NCI-H69 (cell line): ENCODE results near the gene NAA25.
A peak's percentile ranks its signal among the peaks of the same experiment; 100 is the strongest.
"Not testable (repeated sequence)": the region's sequence is repeated elsewhere in the genome, so short reads cannot be mapped to it uniquely, and the experiment has no call there.

Source experiments
- DNase-seq: peaks from one replicate; lab custom pipeline; 2025; lab: John Stamatoyannopoulos, UW

NAA25 gene

GRCh38 chr12:112061137-112061536, 47.4 kb downstream of the NAA25 start:
- DNase-seq: no peak

DNA sequence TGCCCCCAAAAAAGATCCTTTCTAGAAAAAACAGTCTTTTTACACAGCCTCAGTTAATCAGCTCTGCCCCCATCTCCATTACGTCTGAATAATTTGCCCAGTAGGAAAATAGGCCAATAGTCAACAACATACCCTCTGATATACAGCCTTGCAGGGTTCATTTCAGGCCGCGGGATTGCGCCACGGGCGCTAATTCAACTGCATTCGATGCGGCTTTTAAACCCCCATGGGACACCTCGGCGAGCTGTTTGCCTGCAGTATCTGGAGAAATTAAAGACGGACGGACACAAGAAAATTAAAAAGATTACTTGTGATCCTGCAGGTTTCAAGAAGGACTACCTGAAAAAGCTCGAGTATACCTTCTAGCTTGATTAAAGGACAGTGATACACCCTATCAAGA, 59.2 kb downstream of the NAA25 start:
- DNase-seq: no peak

DNA sequence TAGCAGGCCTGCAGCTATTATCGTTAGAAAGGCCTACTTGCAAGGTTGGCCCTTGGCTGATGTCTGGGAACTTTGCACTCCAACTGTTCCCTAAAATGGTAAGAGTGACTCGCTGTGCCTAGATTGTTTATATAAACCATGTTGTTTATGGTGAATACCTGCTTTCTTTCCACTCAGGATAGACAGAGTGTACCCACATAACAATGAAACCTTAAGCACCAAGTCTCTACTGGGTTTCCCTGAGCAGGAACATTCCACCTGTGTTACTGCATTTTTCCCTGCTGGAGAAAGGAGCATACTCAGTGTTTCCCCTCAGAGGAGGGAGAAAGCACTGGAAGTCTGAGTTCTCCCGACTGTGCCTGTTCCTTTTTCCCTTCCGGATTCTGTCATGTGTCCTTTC, 62.6 kb downstream of the NAA25 start:
- DNase-seq: no peak

GRCh38 chr12:112036614-112037013, 72.0 kb downstream of the NAA25 start:
- DNase-seq: not testable (repeated sequence)

DNA sequence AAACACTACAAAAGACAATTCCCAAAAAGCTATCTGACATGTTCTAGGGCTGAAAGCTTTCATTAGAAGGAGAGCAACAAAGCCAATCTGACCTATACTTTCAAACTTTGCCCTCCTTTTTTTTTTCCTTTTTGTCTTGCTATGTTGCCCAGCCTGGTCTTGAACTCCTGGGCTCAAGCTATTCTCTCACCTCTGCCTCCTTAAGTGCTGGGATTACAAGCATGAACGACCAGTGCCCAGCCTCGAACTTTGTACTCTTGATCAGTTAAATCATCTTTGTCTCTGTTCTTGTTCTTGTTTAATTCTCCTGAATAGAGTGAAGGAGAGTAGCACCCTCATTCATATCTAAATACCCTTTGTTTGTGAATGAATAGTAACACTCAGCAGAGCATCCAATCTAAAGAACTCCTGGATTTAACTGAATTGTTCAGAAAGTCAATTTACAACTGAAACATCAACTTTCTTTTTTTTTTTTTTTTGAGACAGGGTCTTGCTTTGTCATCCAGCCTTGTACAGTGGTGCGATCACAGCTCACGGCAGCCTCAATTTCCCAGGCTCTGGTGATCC, 73.3 kb downstream of the NAA25 start:
- no peak for DNase-seq

DNA sequence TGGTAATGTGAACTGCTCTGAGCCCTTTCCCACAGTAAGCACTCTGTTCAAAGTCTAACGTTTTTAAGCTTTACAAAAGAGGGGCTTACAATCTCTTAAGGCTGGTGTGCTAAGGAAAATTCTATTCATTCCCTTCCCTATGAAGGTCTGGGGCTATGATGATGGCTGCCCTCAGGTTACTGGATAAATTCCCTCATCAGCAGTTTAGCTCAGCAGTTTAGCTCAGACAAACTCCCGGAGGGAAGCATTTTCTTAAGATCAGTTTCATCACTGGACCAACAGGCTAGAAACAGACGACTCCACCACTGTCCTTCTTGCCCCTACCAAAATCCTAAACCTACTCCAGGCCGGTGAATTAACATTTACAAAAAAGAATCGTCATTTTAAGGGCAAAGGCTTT, 76.3 kb downstream of the NAA25 start:
- DNase-seq: no peak

DNA sequence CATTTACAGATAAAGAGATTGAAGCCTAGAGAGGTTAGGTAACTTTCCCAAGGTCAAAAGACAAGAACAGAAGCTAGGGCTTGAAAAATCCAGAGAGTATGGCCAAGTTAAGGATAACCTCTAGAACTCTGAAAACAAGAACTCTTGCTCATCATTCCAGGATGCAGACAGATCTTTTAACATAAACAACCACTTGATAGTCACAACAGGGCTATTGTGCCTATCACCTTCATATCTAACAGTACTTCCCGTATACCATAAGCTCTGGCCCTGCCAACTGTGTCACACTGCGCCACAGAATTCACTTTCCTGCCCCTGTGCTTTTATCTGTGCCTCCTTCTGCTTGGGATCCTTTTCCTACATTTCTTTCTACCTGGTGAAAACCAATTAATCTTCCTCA, 77.1 kb downstream of the NAA25 start:
- DNase-seq: no peak

- DNase-seq: no peak
Measured at GRCh38 chr12:112029301-112029700, 79.3 kb downstream of the NAA25 start.

DNA sequence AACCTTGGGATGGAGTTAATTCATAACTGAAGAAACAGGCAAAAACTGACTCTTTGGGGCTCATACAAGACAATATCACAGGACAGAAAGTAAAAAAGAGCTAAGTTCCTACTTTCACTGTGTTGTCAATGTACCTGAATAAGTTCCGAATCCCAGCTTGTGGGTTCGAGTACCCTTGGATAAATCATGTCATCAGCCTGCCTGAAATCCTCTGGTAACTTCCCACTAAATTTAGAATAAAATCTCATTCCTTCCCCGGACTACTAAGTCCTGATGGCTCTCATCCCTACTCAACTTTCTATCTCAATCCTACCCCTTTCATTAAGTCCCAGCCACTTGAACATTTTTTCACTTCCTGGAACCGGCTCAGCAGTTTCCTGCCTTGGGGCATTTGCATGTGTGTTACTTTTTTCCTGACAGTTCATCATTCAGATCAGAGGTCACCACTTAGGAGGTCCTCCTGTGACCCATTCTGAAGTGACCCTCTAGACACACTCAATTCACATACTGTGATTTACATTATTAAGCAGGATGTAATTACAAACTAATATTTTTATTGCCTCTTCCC, 82.7 kb downstream of the NAA25 start:
- peak; percentile 33 for DNase-seq

GRCh38 chr12:112023759-112024396, 84.7 kb downstream of the NAA25 start:
- no peak for DNase-seq

DNA sequence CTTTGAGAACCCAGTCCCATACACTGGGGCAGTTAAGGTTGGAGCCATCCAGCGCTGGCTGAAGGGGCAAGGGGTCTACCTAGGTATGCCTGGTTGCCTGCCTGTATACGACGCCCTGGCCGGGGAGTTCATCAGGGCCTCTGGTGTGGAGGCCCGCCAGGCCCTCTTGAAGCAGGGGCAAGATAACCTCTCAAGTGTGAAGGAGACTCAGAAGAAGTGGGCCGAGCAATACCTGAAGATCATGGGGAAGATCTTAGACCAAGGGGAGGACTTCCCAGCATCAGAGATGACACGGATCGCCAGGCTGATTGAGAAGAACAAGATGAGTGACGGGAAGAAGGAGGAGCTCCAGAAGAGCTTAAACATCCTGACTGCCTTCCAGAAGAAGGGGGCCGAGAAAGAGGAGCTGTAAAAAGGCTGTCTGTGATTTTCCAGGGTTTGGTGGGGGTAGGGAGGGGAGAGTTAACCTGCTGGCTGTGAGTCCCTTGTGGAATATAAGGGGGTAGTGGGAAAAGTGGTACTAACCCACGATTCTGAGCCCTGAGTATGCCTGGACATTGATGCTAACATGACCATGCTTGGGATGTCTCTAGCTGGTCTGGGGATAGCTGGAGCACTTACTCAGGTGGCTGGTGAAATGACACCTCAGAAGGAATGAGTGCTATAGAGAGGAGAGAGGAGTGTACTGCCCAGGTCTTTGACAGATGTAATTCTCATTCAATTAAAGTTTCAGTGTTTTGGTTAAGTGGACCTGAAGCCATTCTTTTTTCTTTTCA, 86.2 kb downstream of the NAA25 start:
- no peak for DNase-seq

- DNase-seq: no peak
Measured at GRCh38 chr12:112020947-112021457, 87.6 kb downstream of the NAA25 start.

DNA sequence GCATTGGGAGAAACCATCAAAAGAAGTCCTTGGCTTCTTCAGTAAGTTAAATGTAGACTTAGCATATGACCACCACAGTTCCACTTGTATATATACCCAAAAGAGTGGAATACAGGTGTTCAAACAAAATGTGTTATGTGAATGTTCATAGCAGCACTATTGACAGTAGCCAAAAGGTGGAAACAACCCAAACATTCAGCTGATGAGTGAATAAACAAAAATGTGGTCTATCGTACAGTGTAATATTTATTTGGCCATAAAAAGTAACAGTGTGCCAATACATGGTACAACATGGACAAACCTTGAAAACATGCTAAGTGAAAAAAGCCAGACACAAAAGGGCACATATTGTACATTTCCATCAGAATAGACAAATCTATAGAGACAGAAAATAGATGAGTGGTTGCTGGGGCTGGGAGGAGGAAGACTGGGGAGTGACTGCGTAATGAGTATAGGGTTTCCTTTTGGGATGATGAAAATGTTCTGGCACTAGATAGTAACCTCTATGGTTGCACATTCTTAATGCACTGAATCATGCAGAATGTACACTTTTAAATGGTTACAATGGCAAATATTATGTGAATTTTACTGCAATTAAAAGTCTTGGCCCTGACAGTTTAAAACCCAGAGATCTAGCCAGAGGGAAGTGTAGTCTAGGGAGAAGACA, 89.9 kb downstream of the NAA25 start:
- no peak for DNase-seq

DNA sequence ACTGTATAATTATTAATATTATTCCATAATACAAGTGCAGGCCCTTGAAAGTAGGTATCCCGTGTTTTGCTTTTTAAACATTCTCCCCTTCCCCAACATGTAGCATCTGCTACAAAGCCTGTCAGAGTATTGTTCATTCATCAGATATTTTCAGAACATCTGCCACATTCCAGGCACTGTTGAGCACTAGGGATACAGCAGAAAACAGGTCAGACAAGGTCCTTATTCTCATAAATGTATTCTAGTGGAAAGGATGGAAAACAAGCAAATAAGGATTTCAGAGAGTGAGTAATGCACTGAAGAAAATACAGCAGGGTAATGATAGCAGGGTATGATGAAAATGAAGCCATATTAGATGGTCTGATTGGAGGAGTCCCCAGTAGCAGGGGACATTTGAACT, 91.5 kb downstream of the NAA25 start:
- DNase-seq: no peak

DNA sequence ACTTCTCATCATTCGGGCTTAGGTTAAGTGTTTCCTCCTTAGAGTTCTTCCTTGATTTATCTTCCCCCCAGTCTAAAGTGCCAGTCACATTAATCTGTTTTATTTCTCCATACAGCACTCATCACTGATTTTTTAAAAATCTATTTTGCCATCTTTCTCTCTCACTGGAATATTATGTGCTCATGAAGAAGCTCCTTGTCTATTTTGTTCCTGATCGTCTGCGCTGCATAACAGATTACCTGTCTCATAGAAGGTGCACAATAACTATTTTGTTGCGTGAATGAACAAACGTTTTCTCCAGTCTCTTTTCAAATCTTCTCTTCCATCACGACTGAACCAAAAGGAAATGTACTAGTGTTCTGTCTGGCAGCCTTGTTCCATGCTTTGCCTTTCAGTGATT, 92.6 kb downstream of the NAA25 start:
- DNase-seq: no peak

DNA sequence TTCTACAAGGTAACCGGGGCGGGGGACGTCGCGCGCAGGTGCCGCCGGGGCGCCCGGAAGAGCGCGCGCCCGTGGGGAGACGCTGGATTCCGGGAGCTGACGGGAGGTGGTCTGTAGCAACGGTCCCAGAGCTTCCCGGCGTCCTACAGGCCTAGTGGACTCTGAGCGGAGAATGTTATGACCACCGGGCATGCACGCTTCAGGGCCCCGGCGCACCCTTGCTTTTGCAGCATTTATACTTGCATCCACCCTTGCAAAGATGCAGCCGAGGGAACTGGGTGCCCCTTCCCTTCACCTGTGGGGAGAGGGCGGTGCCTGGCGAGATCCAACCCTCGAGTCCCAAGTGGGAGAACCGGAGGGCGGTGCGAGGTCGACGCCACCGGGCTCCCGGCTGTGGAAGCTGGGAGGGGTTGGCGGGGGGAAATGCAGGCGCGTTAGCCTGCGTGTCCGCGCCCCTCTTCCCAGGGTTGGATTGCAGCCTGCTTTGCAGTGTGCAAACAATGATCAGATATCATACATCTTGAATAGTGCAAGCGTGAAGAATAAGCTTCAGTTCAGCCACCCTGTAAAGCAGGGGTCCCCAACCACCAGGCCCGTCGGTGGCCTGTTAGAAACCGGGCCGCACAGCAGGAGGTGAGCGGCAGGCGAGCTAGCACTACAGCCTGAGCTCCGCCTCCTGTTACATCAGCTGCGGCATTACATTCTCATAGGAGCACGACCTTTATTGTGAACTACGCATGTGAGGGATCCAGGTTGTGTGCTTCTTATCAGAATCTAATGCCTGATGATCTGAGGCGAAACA, 94.8 kb downstream of the NAA25 start:
- peak; percentile 91 for DNase-seq

- peak; percentile 99 for DNase-seq
Measured at GRCh38 chr12:112012775-112013600, 95.6 kb downstream of the NAA25 start, which contains the start of the genes ERP29 and TMEM116. TSS of gene ERP29 (plus strand) at chr12:112013426. CDS start at chr12:112013466, 40 bp downstream. TSS of gene TMEM116 (minus strand) at chr12:112013165. CDS start at chr12:112005270, 7,895 bp downstream.

DNA sequence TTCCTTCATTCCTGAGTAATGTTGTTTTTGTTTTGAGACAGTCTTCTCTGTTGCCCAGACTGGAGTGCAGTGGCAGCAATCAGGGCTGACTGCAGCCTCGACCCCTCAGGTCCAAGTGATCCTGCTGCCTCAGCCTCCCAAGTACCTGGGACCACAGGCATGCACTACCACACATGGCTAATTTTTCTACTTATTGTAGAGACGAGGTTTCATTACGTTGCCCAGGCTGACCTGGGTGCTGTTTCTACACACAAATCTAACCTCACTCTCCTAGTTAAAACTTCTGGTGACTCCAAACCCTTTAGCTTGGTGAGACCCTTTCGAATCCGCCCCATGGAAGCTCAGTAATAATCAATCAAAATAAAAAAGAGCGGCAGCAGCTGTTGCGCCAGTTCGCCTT, 96.9 kb downstream of the NAA25 start:
- no peak for DNase-seq

GRCh38 chr12:112010415-112011344, 97.9 kb downstream of the NAA25 start:
- DNase-seq: no peak
